Stomach (tissue), 9 donors: ENCODE data around the gene FBXL7. TPM values are rescaled to one million over a fixed set of nuclear protein-coding genes. Genes with fewer than 3 reads are reported as not detected.

Experiments used
- DNase-seq, 2 donors: peaks; one replicate each; pipeline versions ENCODE4 v3.0.0 to v3.0.0-alpha.2; 2013 to 2019
- H3K27ac ChIP-seq, 5 donors: fragments of 200-600 bp in 4 of 5; sonication (generic) in 4 of 5; one replicate each; pipeline ENCODE4 v1.5.1; 2013 to 2019; ENCODE audit warnings: mild to moderate bottlenecking in 1 of 5, moderate library complexity in 1 of 5
- H3K27me3 ChIP-seq, 3 donors: fragments of 200-600 bp; sonication (generic); one replicate each; pipeline ENCODE4 v1.5.1; 2017 to 2019; ENCODE audit warnings: mixed run types in 1 of 3
- H3K36me3 ChIP-seq, 4 donors: fragments of 200-600 bp; sonication (generic); 1 replicate in 3 of 4; 2 replicates in 1 of 4; pipeline ENCODE4 v1.5.1; 2016 to 2019
- H3K4me1 ChIP-seq, 4 donors: fragments of 200-600 bp; sonication (generic); one replicate each; pipeline ENCODE4 v1.5.1; 2016 to 2019
- H3K4me3 ChIP-seq, 4 donors: fragments of 200-600 bp; sonication (generic) in 3 of 4; one replicate each; pipeline ENCODE4 v1.5.1; 2016 to 2019; ENCODE audit warnings: mild to moderate bottlenecking in 1 of 4
- H3K9me3 ChIP-seq, 4 donors: fragments of 200-600 bp; sonication (generic); one replicate each; pipeline ENCODE4 v1.5.1; 2016 to 2019
- EP300 ChIP-seq: sonication (generic); formaldehyde crosslinking; IDR thresholded peaks from one replicate; pipeline ENCODE4 v1.6.1; 2017; ENCODE audit warnings: antibody characterized with exemption
- POLR2A ChIP-seq, 4 donors: fragments of 450-650 bp; IDR thresholded peaks; one replicate each; pipeline ENCODE4 v1.6.1; 2016; ENCODE audit warnings: antibody characterized with exemption in 4 of 4, control low read depth in 2 of 4, mild to moderate bottlenecking in 1 of 4, moderate library complexity in 1 of 4
- POLR2AphosphoS5 ChIP-seq, 3 donors: sonication (generic); formaldehyde crosslinking; IDR thresholded peaks; one replicate each; pipeline ENCODE4 v1.6.1; 2016; ENCODE audit warnings: antibody characterized with exemption in 3 of 3
- WGBS, 5 donors: extraction: QIAGEN DNeasy Blood & Tissue Kit in 3 of 5; methylation state at CpG; one replicate each; pipeline versions ENCODE4 v1.1.5 to v1.1.7; 2013 to 2018; 5-methylcytosine and 5-hydroxymethylcytosine counted together
- intact Hi-C: fragments of 100-400 bp; cut with DNase I; formaldehyde crosslinking; loops from one replicate; pipeline ENCODE4 v1.15.1; 2023; ENCODE audit warnings: low total_unique reads
- polyA plus RNA-seq, 3 donors: library from polyadenylated mRNA; stranded (reverse); fragments of 200-250 nt; gene quantifications; one replicate each; pipeline ENCODE4 v1.2.3, GENCODE V29; 2013
- small RNA-seq, 4 donors: library from RNA; depleted of rRNA; stranded (forward); fragments of <200 nt; gene quantifications; one replicate each; pipeline ENCODE3, GENCODE V24; 2016
- total RNA-seq, 5 donors: library from RNA; depleted of rRNA; stranded (reverse); fragments of >200 nt; gene quantifications; one replicate each; pipeline versions ENCODE4 v1.1.0 to v1.2.3, GENCODE V29; 2014 to 2016
- TF ChIP-seq, protein P1 (sequence below), 7 experiments: fragments of 450-650 bp in 4 of 7; fragments of 200-600 bp in 3 of 7; sonication (generic) in 3 of 7; IDR thresholded peaks; one replicate each; pipeline ENCODE4 v1.5.1; 2016 to 2019; ENCODE audit warnings: antibody characterized with exemption in 7 of 7, control low read depth in 2 of 7, mild to moderate bottlenecking in 1 of 7
- donor health status: healthy with polysubstance abuse.
- donor health status: Bipolar disorder and iron deficiency.
- donor health status: healthy.

The FBXL7 gene
- total and polyA plus RNA-seq, 8 donors = 3.6 to 17.1 (median 6.8) TPM

DNA sequence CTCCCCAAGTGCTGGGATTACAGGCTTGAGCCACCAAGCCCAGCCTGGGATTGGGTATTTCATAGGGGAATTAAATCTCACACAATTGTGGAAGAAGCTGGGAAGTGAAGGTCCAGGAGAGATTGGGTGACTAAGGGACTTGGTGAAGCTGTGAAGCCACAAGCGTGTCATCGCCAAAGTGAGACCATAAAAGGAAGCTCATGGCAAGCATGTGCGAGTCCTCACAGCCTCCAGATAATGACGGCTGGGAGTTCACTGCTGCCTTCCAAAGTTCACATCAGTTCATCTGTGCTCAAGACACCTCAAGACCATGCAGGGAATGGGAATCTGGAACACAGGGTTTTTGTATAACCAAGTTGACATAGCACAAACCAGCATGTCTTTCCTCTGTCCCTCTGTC, 469.0 kb downstream of the FBXL7 start:
- DNase-seq = no peak
- WGBS, 5 donors = 69 to 81% (median 75%) methylated on average over 4 of the region's 4 CpGs
- Histone ChIP-seq H3K4me3 (no peak overlapping the region), H3K27me3 (no peaks in the 10 kb centered on the region), H3K4me1 (no peaks in the 10 kb centered on the region), H3K27ac (no peak overlapping the region), H3K9me3 (no peaks in the 10 kb centered on the region), H3K36me3 (no peaks in the 10 kb centered on the region)
- intact Hi-C loops = no loop called here
- TF ChIP-seq, protein P1, sequence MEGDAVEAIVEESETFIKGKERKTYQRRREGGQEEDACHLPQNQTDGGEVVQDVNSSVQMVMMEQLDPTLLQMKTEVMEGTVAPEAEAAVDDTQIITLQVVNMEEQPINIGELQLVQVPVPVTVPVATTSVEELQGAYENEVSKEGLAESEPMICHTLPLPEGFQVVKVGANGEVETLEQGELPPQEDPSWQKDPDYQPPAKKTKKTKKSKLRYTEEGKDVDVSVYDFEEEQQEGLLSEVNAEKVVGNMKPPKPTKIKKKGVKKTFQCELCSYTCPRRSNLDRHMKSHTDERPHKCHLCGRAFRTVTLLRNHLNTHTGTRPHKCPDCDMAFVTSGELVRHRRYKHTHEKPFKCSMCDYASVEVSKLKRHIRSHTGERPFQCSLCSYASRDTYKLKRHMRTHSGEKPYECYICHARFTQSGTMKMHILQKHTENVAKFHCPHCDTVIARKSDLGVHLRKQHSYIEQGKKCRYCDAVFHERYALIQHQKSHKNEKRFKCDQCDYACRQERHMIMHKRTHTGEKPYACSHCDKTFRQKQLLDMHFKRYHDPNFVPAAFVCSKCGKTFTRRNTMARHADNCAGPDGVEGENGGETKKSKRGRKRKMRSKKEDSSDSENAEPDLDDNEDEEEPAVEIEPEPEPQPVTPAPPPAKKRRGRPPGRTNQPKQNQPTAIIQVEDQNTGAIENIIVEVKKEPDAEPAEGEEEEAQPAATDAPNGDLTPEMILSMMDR (IDR thresholded peaks at IDR 0.05) = no peak
- TF ChIP-seq EP300 (no peak), POLR2A (IDR thresholded peaks at IDR 0.05) (no peak), POLR2AphosphoS5 (IDR thresholded peaks at IDR 0.05) (no peak)

DNA sequence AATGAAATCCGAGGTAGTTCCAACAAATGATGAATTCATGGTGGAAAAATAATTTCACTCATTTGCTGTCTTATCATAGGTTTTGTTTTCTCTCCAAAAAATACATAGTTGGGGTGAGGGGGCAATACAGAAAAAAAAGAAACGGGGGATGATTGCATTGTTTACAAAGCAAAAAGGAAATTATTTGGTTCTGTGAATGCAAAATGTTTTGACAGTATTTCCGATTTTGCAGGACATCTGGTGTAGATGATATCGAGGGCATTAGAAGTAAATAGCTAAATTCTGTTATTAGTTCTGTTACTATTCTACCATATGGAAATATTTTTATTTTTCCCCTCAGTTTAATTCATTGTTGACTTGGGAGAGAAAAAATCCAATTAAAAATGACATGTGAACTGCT, 477.9 kb downstream of the FBXL7 start:
- H3K36me3 ChIP-seq = no peaks in the 10 kb centered on the region
- no peaks in the 10 kb centered on the region for H3K4me1 ChIP-seq
- no peak for TF ChIP-seq EP300
- TF ChIP-seq POLR2AphosphoS5 (IDR thresholded peaks at IDR 0.05) = no peak
- TF ChIP-seq, protein P1 (IDR thresholded peaks at IDR 0.05) = no peak
- TF ChIP-seq POLR2A (IDR thresholded peaks at IDR 0.05) = no peak

DNA sequence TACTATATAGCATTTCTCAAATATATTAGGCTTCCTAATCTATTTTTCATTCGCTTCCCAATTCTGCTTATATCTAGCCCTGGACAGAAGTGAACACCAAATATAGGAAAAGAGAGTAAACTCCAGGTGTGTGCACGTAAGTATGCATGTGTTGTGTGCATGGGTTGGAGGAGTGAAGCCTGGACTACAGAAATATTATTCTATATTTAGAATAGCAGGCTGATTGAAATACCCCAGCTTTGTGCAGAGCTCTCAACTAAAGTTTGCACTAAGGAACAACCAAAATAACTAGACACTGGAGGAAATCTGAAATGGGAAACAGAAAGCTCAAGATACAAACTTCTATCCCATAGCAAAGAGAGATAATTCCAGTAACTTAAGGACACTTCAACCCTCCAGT, 480.9 kb downstream of the FBXL7 start:
- TF ChIP-seq EP300 = no peak
- TF ChIP-seq, protein P1 (IDR thresholded peaks at IDR 0.05) = no peak
- TF ChIP-seq POLR2A (IDR thresholded peaks at IDR 0.05) = no peak
- no peak for TF ChIP-seq POLR2AphosphoS5 (IDR thresholded peaks at IDR 0.05)
- H3K36me3 ChIP-seq = no peaks in the 10 kb centered on the region
- H3K4me1 ChIP-seq = no peaks in the 10 kb centered on the region
- H3K9me3 ChIP-seq = no peaks in the 10 kb centered on the region
- H3K27me3 ChIP-seq = no peaks in the 10 kb centered on the region
- WGBS, 5 donors = 67 to 92% (median 78%) methylated on average over 2 of the region's 2 CpGs
- no peak overlapping the region for H3K4me3 ChIP-seq
- no peak overlapping the region for H3K27ac ChIP-seq
- no peak for DNase-seq
- intact Hi-C loops = no loop called here

More for the DNA sequence above, 477.9 kb downstream of the FBXL7 start:
- intact Hi-C loops = no loop called here
- no peaks in the 10 kb centered on the region for H3K27me3 ChIP-seq
- no peaks in the 10 kb centered on the region for H3K9me3 ChIP-seq
- DNase-seq = no peak
- no peak overlapping the region for H3K4me3 ChIP-seq
- 59 to 68% (median 65%) methylated on average over 4 of the region's 4 CpGs for WGBS, 5 donors
- H3K27ac ChIP-seq = no peak overlapping the region

DNA sequence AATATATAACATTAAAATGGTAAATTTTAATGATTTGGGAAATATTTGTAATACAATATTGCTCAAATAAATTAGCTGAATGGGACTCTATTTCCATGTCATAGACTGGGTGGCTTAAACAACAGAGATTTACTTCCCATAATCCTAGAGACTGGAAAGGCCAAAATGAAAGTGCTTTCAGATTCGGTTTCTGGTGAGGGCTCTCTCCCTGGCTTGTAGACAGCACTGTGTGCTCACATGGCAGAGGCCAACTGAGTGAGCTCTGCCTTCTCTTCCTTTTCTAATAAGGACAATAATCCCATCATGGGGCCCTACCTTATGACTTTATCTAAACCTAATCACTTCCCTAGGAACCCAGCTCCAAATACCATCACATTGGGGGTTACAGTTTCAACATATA, 483.4 kb downstream of the FBXL7 start:
- no peak overlapping the region for H3K4me3 ChIP-seq
- H3K4me1 ChIP-seq = no peaks in the 10 kb centered on the region
- H3K27ac ChIP-seq = no peak overlapping the region
- TF ChIP-seq, protein P1 (IDR thresholded peaks at IDR 0.05) = no peak
- TF ChIP-seq POLR2A (IDR thresholded peaks at IDR 0.05) (no peak), POLR2AphosphoS5 (IDR thresholded peaks at IDR 0.05) (no peak), EP300 (no peak)
- no peaks in the 10 kb centered on the region for H3K36me3 ChIP-seq
- H3K9me3 ChIP-seq = no peaks in the 10 kb centered on the region
- no peaks in the 10 kb centered on the region for H3K27me3 ChIP-seq
- 47 to 65% (median 58%) methylated on average over 1 of the region's 1 CpG for WGBS, 5 donors
- no peak for DNase-seq
- intact Hi-C loops = no loop called here

Small RNA genes within 50 kb of the gene (small RNA-seq; reads per million reads assigned to genes)
- 17.5 to 36.7 (median 25.6) reads per million in 4 donors for gene MIR887
